Transverse colon (tissue), 4 donors: Measurements from ENCODE around the gene HOXC13.

Experiments
- CTCF ChIP-seq, 5 experiments: fragments of 200-600 bp in 3 of 5; fragments of 450-650 bp in 2 of 5; sonication (generic) in 3 of 5; IDR thresholded peaks; 1 replicate in 2 of 5; 2 replicates in 3 of 5; pipeline ENCODE4 v1.5.1; 2016 to 2017; ENCODE audit warnings: antibody characterized with exemption in 5 of 5, inconsistent platforms in 3 of 5, mild to moderate bottlenecking in 2 of 5, moderate library complexity in 1 of 5
- EP300 ChIP-seq: sonication (generic); formaldehyde crosslinking; IDR thresholded peaks from one replicate; pipeline ENCODE4 v1.6.1; 2017; ENCODE audit warnings: antibody characterized with exemption, low read depth
- POLR2AphosphoS5 ChIP-seq, 3 donors: sonication (generic); formaldehyde crosslinking; IDR thresholded peaks; one replicate each; pipeline ENCODE4 v1.6.1; 2016; ENCODE audit warnings: antibody characterized with exemption in 3 of 3

DNA sequence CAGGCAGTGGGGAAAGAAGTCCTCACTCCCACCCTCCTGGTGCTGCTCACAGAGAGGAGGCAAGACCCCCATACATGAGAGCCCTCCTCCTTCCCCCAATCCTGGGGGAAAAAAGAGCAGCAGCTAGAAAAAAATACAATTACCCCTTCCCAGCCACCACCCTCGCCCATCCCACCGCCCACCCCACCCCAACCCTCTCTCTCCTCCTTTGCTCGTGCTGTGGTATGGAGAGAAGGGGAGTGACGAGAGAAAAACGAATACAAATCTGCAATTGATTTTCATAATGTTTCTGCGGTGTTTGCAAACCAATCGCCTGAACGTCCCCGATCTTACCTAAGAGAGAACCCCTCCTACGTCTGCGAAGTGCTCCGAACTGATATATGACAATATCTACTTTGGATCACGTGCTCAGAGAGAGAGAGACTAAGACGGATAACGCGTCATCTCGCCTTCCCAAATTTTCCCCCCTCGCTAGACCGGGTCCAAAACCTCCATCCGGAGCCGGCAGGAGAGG is 34.1 kb downstream of the HOXC13 start, which contains the start of gene HOXC11:
- TF ChIP-seq POLR2AphosphoS5 (IDR thresholded peaks at IDR 0.05) (no peak), CTCF (IDR thresholded peaks at IDR 0.05) (no peak), EP300 (no peak)
